Activated CD8-positive, alpha-beta memory T cell treated with anti-CD3 and anti-CD28 coated beads, Interleukin-2, amount 50 U/mL, for 48 hours (primary cell): Measurements from ENCODE around the gene SMIM17.
A peak's percentile ranks its signal among the peaks of the same experiment; 100 is the strongest.

ENCODE experiments used
- DNase-seq: peaks from one replicate; pipeline ENCODE4 v3.0.0-alpha.2; 2020

Gene SMIM17

DNA sequence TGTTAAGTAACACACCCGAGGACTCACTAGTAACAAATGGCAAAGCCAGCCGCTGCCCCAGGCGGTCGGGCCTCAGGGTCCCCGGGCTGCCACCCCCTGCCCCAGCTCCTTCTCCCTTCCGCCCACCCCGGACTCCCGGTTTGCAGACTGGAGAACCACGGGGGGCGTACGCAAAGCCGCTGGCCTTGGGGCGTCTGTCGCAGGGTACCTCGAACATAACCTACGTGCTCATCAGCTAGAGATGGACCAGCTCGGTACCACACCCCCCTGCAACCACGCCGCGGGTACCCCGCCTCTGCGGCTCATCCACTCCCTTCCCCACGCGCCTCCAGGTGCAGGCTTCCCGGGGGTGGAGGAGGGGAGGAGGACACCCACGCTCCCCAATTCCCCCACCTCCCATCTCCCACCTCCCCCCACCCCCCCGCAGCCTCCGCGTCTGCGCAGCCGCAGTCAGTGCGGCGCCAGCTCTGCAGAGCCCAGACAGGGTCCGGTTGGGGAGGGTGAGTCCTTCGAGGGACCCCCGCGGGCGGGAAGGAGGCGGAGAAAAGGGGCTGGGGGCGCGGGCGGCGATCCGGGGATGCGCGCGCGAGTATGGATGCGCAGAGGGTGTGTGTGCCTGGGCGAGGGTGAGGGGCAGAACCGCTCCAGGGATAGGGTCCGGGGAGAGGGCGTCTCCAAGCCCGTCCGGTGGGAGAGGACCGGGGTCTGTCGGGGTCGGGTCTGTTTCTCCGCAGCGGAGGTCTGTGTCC is at the start of gene SMIM17:
Gene SMIM17 (plus strand): TSS at position 449 of the 749 bp plus-strand sequence. CDS start 2,509 bp downstream, outside the sequence.
- DNase-seq = no peak

DNA sequence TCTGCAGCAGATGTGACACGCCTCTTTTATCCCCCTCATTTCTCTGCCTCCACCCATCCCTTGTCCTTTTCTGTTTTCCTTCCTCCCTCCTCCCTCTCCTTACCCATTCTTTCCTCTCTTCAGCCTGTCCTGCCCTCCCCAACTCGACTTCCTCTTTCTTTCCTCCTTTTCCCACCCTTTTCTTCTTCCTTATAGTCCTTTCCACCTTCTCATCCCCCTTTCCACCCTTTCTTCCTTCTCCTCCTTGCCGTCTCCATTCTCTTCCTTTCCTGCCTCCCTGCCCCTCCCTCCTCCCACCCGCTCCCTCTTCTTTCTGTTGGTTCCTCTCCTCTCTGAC is 48.5 kb upstream of the SMIM17 start:
- DNase-seq = no peak

DNA sequence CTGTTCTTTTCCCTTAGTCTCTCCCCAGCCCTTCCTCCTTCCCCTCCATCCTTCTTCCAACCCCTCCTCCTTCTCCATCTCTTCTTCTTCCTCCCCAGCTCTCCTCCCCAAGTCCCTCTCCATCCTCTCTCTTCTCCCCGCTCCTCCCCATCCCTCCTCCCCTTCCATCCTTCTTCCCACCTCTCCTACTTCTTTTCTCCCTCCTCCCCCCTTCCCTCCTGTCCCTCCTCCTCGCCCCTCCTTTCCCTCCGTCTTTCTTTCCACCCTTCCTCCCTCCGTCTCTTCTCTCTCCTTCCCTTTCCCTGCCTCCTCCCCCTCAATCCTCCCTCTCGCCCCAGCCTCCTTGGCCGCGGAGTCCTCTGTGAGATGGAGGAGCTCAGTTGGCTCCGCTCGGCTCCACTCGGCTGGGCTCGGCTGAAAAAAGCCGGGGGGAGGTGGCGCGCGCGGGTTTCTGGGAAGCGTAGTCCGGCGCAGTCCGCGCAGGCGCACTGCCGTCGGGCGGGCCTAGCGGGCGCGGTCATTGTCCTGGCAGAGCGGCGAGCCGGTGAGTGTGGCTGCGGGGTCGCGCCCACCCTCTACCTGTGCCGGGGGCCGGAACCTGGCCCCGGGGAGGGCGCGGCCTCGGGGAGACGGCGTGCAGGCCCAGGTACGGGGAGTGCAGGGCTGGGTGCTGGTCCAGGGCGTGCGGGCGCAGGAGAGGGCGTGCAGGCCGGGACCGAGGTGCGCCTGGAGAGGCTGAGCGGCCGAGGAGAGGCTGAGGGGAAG is 48.0 kb upstream of the SMIM17 start, which contains the start of gene ZNF71:
Gene ZNF71 (plus strand): TSS at position 520 of the 765 bp plus-strand sequence. CDS start 6,257 bp downstream, outside the sequence.
- peak; percentile 94 for DNase-seq

DNA sequence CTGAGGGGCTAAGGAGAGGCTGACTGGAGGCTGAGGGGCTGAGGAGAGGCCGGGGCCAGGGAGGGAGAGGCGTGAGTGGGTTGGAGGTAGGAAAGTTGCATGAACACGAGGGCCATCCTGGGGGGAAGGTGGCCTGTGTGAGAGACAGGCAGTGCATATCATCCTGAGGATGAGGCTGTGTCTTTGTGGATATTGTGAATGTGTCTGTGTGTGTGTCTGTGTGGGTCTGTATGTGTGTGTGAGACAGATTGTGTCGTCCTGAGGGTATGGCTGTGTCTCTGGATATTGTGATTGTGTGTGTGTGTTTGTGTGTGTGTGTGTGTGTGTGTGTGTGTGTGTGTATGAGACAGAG is 47.4 kb upstream of the SMIM17 start:
- DNase-seq = no peak

DNA sequence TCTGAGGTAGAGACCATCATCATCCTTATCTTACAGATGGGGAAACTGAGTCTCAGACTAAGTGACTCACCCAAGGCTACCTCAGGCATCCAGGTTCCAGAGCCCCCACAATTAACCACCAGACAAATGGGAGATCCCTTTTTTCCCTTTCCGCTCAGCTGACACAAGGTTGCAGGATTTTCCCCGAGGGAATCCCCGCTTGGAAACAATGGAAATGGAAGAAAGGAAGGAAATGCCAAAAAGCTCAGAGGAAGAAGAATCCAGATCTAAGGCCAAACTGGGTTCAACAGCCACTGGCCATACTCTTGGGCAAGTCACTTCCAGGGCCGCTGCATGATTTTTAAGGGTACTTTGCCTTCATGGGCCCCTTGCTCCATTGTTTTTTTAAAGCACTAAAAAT is 46.3 kb upstream of the SMIM17 start:
- no peak for DNase-seq

DNA sequence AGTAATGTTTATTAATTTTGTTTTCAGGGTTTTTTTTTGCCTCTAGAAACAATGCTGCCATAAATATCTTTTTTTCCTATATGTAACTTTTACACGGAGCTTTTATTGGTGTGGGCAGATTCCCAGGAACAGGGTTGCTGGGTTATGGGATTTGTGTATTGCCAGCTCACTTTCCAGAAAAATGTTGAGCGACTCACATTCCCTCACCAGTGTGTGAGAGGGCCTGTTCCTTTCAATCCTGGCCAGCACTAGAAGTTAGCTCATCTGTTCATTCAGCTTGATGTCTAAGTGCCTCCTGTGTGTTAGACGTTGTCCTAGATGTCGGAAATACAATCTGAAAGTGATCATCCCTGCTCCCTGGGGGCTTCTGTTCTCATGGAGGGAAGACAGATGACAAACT is 45.3 kb upstream of the SMIM17 start:
- DNase-seq = no peak

DNA sequence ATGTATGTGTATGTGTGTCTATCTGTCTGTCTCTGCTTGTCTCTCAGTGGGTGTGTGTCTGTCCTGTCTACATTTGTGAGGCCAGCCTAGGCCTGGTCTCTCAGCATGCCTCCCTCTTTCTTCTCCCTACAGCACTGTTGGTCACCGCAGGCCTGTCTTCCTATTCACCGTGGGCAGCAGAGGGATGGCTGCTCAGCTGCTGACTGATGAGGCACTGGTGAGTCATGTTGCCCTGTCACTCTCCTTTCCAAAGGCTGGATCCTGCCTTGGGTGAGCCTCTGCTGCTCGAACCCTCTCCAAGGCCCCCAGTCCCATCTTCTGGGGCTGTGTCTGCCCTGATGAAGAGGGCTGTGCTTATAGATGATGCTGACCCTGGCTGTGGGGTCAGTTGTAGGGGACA is 41.6 kb upstream of the SMIM17 start:
- DNase-seq = no peak

DNA sequence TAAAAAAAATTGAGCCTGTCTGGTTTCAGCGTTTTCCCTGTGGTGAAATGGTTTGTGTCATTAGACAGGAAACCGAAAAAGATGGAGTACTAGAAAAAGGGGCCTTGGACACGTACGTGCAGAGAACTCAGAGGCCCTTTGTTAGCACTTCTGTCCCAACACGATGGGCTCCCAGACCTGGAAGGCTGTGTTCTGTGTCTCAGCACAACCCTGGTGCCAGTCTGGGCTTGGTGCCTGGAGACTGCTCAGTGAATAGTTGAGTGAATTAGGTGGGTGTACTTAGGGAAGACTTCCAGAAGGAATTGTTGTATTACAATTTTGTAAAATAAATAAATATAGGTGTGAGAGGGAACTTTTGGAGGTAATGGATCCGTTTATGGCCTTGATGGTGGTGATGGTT is 39.1 kb upstream of the SMIM17 start:
- no peak for DNase-seq

DNA sequence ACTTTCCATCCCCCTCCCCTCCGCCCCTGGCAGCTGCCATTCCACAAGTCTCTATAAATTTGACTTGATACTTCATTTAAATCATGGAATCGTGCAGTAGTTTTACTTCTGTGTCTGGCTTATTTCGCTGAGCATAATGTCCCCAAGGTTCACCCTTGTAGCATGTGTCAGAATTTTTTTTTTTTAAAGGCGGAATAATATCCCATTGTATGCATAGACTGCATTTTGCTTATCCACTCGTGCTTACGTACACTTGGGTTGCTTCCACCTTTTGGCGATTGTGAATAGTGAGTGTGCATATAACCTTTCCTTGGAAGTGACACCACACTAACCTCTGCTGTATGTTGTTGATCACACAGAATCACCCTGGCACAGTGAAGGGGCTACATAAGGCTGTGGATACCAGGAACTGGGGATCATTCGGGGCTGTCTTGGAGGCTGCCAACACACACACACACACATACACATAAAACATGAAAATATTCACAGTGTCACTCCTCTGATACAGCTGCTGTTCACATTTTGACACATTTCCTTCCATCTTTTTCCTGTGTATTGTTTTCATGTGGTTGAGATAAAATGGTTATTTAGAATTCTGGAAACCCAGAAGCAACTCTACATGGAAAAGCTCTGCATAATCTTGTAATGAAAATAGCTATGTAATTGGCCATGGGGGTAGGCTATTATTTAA is 34.5 kb upstream of the SMIM17 start:
- no peak for DNase-seq

DNA sequence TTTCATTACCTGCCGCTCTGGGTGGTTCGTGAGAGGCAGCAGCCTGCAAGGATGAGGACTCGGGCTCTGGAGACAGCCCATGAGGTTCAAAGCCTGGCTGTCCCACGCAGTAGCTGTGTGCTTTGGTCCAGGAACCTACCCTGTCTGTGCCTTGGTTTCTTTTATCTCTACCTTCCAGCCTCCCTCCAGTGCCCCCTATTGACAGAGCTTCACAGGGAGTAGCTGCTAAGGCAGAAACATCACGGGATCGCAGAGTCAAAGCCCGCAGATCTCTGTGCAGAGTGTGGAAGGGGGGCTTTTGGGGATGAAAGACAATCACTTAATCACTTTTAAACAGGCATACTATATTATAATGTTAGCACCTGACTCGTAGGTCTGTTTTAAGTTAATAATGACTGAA is 31.7 kb upstream of the SMIM17 start:
- DNase-seq = no peak

DNA sequence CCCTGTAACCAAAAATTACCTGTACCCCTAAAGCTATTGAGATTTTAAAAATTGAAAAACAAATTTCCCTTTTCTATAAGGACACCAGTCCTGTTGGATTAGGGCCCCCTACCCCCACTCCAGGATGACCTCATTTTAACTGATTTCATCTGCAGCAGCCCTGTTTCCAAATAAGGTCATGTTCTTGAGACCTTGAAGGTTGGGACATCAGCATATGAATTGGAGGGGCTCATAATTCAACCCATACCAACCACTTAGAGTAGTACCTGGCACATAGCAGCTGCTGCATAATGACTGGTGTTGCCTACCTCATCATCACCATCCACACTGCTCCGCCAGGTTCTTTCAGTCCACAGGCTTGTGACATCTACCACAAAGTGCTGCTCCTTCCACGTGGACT is 30.2 kb upstream of the SMIM17 start:
- DNase-seq = no peak

DNA sequence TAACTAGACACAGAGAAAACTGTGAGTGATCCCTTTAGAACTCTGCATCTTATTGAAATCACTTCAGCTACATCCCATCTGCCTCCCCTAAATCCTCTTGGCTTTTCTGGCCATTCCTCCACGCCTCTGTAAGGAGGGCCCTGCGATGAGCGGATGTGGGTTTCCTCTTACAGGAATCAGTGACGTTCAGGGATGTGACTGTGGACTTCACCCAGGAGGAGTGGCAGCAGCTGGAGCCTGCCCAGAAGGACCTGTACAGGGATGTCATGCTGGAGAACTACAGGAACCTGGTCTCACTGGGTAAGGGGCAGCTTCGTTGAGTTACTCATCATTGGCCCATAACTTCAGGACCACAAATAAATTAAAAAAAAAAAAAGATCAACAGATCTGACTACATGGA is 29.3 kb upstream of the SMIM17 start:
- DNase-seq = no peak

DNA sequence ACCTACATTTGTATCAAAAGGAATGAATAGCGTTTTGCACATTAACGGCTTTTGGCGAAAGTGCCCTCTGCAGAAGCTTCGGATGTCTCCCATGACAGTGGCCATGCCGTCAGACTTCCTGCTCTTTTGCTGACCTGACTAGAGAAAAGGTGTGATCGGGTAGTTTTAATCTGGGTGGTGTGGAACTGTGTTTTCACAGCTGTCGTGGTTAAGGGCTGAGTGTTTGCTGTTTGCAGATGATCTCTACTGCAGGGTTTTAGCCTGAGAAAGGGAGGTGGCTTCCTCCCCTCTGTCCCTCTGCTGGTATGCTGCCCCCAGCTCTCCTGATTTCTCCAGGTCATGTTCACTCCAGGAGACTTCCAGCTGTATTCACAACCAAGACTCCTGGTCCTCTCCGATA is 25.4 kb upstream of the SMIM17 start:
- no peak for DNase-seq

DNA sequence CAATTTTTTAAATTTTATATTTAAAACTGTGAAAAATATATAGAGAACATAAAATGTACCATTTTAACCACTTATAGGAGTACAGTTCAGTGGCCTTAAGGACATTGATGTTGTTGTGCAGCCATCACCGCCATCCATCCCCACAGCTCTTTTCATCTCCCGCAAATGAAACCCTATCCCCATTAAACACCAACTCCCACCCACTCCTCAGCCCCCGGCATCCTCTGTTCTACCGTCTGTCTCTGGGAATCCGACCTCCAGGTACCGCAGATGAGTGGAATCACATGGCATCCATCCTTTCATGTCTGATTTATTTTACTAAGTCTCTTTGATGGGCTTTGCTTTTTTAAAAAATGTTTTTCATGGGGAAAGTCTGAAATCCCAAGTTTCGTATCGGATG is 23.8 kb upstream of the SMIM17 start:
- no peak for DNase-seq

DNA sequence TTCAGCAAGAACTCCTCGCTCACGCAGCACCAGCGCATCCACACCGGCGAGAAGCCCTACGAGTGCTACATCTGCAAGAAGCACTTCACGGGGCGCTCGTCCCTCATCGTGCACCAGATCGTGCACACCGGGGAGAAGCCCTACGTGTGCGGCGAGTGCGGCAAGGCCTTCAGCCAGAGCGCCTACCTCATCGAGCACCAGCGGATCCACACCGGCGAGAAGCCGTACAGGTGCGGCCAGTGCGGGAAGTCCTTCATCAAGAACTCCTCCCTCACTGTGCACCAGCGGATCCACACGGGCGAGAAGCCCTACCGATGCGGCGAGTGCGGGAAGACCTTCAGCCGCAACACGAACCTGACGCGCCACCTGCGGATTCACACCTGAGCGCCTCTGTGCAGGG is 20.6 kb upstream of the SMIM17 start:
- no peak for DNase-seq

DNA sequence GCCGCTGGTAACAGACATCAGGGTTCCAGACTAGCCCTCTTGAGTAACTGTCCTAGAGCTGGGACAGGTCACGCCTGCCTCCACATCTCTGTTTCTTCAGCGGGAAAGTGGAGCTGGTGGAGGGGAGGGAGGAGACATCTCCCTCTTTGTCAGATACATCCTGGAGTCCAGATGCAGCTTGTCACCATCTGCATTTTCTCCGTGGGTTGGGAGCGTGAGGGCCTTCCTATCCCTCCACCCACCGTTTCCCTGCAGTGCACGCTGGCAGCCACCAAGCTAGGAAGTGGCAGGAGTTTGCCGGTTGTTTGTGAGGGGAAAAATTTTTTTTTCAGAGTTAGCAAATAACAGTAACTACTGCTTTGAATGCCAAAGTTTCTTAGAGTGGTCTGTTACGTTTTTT is 20.0 kb upstream of the SMIM17 start:
- DNase-seq = no peak

DNA sequence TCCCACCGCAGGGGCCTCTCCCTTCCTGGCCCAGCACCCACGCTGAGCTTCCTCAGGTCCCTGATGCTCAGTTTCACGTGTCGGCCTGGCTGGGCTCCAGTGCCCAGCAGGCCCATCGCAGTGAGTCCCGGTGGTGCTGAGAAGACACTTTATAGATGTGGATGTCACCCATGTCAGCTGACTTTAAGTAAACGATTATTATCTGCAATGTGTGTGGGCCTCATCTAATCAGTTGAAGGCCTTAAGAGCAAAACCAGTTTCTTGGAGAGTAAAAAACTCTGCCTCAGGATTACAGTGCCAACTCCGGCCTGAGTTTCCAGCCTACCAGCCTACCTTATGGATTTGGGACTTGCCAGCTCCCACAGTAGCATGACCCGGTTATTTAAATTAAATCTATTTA is 17.3 kb upstream of the SMIM17 start:
- DNase-seq = no peak

DNA sequence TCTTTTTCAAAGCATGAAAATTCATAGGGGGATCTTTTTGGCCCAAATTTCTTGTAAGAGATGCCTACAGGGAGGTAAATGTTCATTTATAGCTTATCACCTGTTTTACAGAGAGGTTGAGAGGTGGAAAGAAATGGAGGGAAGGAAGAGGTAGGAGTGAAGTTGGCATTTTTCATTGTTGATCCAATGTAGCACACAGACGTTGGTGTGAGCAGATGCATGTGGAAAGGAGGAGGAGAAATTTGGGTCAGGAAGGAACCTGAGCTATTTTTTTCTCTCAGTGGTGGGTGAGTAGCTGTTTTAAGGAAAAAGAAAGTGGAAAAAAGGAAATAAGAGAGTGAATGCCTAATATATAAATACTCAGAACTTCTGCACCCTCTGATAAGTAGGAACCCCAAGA is 9.9 kb upstream of the SMIM17 start:
- DNase-seq = no peak

DNA sequence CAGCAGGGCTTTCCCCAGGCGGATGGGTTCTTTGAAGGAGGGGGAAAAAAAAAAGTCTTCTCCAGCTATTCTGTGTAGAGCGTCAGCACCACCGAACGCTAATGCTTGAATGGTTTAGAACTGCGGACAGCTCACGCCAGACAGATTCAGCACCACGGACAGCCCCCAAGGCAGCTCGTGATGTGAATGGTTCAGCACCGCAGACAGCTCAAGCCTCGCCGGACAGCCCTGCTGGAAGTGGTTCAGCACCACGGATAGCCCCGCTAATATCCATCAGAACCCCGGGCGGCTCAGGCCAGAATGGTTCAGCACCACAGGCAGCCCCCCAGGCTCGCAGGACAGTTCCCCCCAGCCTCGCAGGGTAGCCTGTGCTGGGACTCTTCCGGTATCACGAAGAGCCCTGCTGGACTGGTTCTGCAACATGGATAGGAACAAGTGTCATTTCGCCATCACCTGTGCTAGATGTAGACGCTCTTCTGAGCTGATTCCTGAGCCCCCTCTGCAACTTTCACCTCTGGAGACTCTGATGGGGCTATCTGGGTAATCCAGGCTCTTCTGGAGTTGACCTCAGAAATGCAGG is 4.9 kb upstream of the SMIM17 start:
- peak; percentile 61 for DNase-seq

DNA sequence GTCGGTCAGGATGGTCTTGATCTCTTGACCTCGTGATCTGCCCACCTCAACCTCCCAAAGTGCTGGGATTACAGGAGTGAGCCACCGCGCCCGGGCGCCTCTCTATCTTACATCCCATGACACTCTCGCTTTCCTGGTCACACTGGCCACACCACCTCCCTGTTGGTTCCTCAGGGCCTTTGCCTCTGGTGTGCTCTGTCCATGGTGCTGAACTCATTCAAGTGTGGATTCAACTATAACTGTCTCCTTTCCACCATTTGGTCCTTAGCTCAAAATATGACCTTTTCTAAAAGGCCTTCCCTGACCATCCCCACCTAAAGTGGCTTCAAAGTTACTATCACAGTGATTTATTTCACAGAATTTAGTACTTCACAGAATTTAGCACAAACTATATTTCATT is 3.7 kb upstream of the SMIM17 start:
- DNase-seq = no peak

DNA sequence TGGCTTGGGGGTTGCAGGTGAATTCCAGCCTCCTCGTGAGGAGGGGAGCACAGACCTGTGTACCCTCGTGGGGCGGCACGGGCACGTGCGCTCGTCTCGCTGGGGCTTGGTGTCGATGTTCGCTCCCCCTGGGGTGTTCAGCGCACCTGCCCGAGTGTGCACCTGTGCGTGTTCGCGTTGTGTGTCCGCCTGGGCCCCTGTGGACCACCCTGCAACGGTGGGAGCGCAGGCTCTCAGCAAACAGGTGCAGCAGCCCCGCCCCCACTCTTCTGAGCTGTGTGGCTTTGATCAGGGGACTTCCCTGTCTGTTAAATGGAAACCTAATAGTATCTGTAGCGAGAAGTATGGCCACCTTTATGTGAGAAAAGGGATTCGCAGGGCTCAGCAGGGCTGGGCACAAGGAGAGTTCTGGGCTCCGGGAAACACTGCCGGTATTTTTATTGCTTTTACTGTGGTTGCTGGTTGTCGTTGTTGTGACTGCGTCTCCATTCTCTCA is 549 bp downstream of the SMIM17 start:
- no peak for DNase-seq

DNA sequence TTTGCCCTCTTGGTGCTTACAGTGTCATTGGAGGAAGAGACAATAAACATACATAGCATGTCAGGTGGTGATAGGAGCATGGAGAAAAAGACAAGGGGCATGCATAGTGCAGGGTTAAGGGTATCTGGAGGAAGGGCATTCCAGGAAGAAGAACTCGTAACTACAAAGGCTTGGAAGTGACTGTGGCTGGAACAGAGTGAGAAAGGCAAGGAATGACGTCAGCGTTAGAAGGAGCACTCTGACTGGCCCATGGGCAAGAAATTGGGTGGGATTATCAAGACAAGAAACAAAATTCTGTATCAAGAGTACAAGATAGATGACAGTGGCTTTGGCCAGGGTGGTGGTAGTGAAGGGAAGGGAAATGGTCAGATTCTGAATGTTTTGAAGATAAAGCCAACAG is 11.2 kb downstream of the SMIM17 start:
- DNase-seq = no peak

DNA sequence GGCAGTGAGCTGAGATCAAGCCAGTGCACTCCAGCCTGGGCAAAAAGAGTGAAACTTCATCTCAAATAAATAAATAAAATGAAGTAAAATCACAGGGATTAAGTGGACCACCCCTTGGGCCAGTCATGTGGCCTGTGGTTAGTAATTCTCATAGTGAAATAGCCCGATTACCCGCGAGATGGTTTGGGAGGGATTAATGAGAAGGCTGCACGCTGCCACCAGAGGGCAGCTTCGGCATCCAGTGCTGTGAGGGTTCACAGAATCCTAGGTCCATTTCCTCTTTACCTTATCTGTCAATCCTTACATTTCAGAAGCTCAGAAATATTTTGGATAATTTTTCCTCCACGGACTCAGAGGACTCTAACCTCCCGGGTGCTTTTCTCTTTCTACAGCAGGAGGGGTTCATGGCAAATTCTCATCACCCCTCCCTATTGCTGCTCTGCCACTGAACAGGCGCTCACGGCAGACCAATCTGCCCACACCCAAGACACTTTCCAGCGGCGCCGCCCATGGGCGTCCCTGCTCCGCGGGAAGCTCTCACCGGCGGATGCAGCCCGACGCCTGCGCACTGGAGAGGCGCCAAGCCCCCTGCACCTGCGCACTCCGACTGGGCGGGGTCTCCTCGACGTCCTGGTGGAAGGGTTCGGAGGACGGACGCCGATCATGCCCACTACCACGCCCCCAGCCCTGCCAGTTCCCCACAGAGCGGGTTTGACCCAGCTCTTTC is 17.6 kb downstream of the SMIM17 start:
- no peak for DNase-seq
